GM12865 (cell line): ENCODE results near the gene PDE3A.

Experiments
- DNase-seq: peaks from one replicate; pipeline ENCODE4 v3.0.0; 2010; ENCODE audit warnings: low read depth
- H3K4me3 ChIP-seq: 2 replicates; pipeline ENCODE4 v1.5.1; 2011; ENCODE audit warnings: mild to moderate bottlenecking, low read depth, low read length, control low read depth
- TF ChIP-seq, protein P1 (sequence below): IDR thresholded peaks from 2 replicates; pipeline ENCODE4 v1.5.1; 2011; ENCODE audit warnings: low read length, control low read depth, low read depth, inconsistent platforms; ENCODE audit not compliant: insufficient read depth; ENCODE audit errors: missing control alignments

The PDE3A gene

GRCh38 chr12:20557096-20557495, 188.8 kb downstream of the PDE3A start:
- TF ChIP-seq, protein P1, sequence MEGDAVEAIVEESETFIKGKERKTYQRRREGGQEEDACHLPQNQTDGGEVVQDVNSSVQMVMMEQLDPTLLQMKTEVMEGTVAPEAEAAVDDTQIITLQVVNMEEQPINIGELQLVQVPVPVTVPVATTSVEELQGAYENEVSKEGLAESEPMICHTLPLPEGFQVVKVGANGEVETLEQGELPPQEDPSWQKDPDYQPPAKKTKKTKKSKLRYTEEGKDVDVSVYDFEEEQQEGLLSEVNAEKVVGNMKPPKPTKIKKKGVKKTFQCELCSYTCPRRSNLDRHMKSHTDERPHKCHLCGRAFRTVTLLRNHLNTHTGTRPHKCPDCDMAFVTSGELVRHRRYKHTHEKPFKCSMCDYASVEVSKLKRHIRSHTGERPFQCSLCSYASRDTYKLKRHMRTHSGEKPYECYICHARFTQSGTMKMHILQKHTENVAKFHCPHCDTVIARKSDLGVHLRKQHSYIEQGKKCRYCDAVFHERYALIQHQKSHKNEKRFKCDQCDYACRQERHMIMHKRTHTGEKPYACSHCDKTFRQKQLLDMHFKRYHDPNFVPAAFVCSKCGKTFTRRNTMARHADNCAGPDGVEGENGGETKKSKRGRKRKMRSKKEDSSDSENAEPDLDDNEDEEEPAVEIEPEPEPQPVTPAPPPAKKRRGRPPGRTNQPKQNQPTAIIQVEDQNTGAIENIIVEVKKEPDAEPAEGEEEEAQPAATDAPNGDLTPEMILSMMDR: no peak
- H3K4me3 ChIP-seq: no peak overlapping the region
- no peak for DNase-seq

DNA sequence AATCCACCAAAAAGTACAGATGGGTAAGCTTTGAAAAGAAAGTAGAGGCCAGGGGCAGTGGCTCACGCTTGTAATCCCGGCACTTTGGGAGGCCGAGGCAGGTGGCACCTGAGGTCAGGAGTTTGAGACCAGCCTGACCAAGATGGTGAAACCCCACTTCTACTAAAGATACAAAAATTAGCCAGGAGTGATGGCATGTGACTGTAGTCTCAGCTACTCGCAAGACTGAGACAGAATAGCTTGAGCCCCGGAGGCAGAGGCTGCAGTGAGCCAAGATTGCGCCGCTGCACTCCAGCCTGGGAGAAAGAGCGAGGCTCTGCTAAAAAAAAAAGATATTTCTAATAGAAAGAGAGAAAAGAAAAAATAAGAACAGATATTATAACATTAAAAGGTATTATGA, 192.6 kb downstream of the PDE3A start:
- TF ChIP-seq, protein P1: no peak

GRCh38 chr12:20561871-20562270, 193.5 kb downstream of the PDE3A start:
- TF ChIP-seq, protein P1: no peak
- no peak for DNase-seq
- H3K4me3 ChIP-seq: no peak overlapping the region

More for the DNA sequence above, 192.6 kb downstream of the PDE3A start:
- DNase-seq: no peak
- H3K4me3 ChIP-seq: no peak overlapping the region

- no peak overlapping the region for H3K4me3 ChIP-seq
Measured at GRCh38 chr12:20567413-20567812, 199.1 kb downstream of the PDE3A start.

DNA sequence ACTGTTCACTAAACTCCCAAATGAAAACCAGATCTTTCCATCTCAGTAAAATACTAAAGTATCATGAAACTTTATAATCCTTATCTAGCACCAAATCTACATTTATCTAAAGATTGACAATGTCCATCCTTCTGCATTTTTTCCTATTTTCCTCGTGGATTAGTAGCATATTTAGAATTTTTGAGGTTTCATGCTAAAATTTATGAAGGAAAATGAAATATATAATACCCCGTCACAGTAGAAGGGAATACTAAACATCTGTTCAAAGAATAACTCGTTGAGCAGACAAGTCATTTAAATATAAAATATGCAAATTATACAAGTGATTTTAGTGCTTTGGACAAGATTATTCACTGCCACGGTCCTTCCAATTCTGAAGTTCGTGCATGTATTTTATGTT, 204.1 kb downstream of the PDE3A start:
- TF ChIP-seq, protein P1: no peak
- no peak overlapping the region for H3K4me3 ChIP-seq
- DNase-seq: no peak

More at GRCh38 chr12:20567413-20567812, 199.1 kb downstream of the PDE3A start:
- TF ChIP-seq, protein P1: no peak
- DNase-seq: no peak

DNA sequence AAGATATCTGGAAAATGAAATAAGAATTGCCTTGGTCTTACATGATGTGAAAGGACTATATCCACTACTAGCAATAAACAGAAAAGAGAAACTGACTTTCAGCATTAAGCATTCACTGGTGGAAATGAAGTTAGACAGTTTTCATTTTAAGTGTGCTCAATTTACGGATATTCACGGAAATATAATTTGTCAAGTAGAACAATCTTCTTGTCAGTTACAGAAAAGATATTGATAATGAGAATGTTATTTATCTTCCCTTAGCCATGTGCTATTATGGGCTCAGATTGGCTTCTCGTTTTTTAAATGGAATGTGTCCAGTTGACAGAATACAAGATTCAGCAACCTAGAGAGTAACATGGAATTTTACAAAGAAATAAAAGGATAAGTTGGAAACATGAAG, 208.2 kb downstream of the PDE3A start:
- TF ChIP-seq, protein P1: no peak
- no peak for DNase-seq
- no peak overlapping the region for H3K4me3 ChIP-seq

DNA sequence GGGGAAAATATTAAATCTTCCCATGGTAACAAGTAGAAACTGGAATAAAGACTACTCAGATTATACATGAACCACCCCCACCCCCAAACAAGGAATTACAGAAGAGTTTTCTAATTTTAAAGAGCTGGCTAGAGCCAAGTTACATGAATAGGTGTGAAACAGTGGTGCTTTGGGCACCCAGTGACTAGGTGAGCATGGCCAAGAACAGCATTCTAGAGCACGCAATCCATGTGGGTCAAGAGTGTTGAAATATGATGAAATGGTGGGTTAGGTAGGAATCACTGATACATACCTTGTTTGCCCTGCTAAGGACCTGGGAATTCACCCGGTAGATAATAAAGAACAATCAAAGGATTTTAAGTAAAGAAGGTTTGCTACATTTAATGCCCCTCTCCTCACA, 208.7 kb downstream of the PDE3A start:
- H3K4me3 ChIP-seq: no peak overlapping the region
- TF ChIP-seq, protein P1: no peak
- DNase-seq: no peak
